Neural cell (in vitro differentiated cells): ENCODE data around the gene ADGRG1. TPM values are rescaled to one million over a fixed set of nuclear protein-coding genes. Genes with fewer than 3 reads are reported as not detected.

ENCODE experiments used
- H2AFZ ChIP-seq: fragments of 200-600, 300-800 bp; sonication (generic), shearing (Covaris generic); 2 replicates; pipeline ENCODE4 v1.6.0; 2014; ENCODE audit warnings: low read depth, mild to moderate bottlenecking, antibody characterized with exemption, low read length, moderate library complexity
- H3F3A ChIP-seq: fragments of 200-600 bp; shearing (Covaris generic); 2 replicates; pipeline ENCODE4 v1.6.1; 2016; ENCODE audit warnings: mild to moderate bottlenecking, moderate library complexity, mixed read lengths, antibody characterized with exemption, low read length; ENCODE audit not compliant: insufficient read depth, poor library complexity, severe bottlenecking
- H3K27ac ChIP-seq: fragments of 200-600, 300-800 bp; sonication (generic), shearing (Covaris generic); 2 replicates; pipeline ENCODE4 v1.5.1; 2014; ENCODE audit warnings: mild to moderate bottlenecking, low read length, moderate library complexity
- H3K27me3 ChIP-seq: fragments of 300-800, 200-600 bp; sonication (generic), shearing (Covaris generic); 2 replicates; pipeline ENCODE4 v1.6.0; 2014; ENCODE audit warnings: mild to moderate bottlenecking, low read depth, low read length, moderate library complexity; ENCODE audit not compliant: insufficient read depth
- H3K36me3 ChIP-seq: fragments of 300-800, 200-600 bp; sonication (generic), shearing (Covaris generic); 2 replicates; pipeline ENCODE4 v1.5.1; 2014; ENCODE audit warnings: mild to moderate bottlenecking, antibody characterized with exemption, low read length, moderate library complexity; ENCODE audit not compliant: insufficient read depth
- H3K4me2 ChIP-seq: fragments of 300-800, 200-600 bp; sonication (generic), shearing (Covaris generic); 2 replicates; pipeline ENCODE4 v1.6.0; 2014; ENCODE audit warnings: mild to moderate bottlenecking, low read length
- H3K4me3 ChIP-seq: fragments of 300-800, 200-600 bp; sonication (generic), shearing (Covaris generic); 2 replicates; pipeline ENCODE4 v1.5.1; 2014; ENCODE audit warnings: mild to moderate bottlenecking, low read length, moderate library complexity
- H3K79me2 ChIP-seq: fragments of 200-600 bp; shearing (Covaris generic); replicated peaks from 2 replicates; pipeline ENCODE4 v1.6.0; 2014; ENCODE audit warnings: mild to moderate bottlenecking, low read length, moderate library complexity; ENCODE audit not compliant: insufficient read depth
- H3K9ac ChIP-seq: fragments of 300-800, 200-600 bp; sonication (generic), shearing (Covaris generic); 2 replicates; pipeline ENCODE4 v1.6.1; 2016; ENCODE audit warnings: mild to moderate bottlenecking, low read length, mixed read lengths
- H3K9me2 ChIP-seq: fragments of 200-600 bp; shearing (Covaris generic); 2 replicates; pipeline ENCODE4 v1.6.1; 2016; ENCODE audit warnings: mild to moderate bottlenecking, low read length, mixed read lengths; ENCODE audit not compliant: insufficient read depth
- H3K9me3 ChIP-seq: fragments of 200-600, 300-800 bp; sonication (generic), shearing (Covaris generic); 2 replicates; pipeline ENCODE4 v1.6.1; 2016; ENCODE audit warnings: mild to moderate bottlenecking, mixed run types, low read length, moderate library complexity, mixed read lengths
- H4K20me1 ChIP-seq: fragments of 200-600 bp; shearing (Covaris generic); 2 replicates; pipeline ENCODE4 v1.6.1; 2016; ENCODE audit warnings: mild to moderate bottlenecking, mixed run types; ENCODE audit not compliant: insufficient read depth
- CTCF ChIP-seq: fragments of 450-650 bp; IDR thresholded peaks from 2 replicates; pipeline ENCODE4 v1.5.1; 2014; ENCODE audit warnings: antibody characterized with exemption, mild to moderate bottlenecking, moderate library complexity; ENCODE audit not compliant: poor library complexity, severe bottlenecking
- EP300 ChIP-seq: fragments of 450-650 bp; conservative IDR thresholded peaks from 2 replicates; pipeline ENCODE4 v1.6.1; 2014; ENCODE audit warnings: antibody characterized with exemption, mild to moderate bottlenecking, moderate library complexity; ENCODE audit not compliant: poor library complexity, severe bottlenecking
- EZH2 ChIP-seq: fragments of 200-600, 300-800 bp; shearing (Covaris generic), sonication (generic); IDR thresholded peaks from 2 replicates; pipeline ENCODE4 v1.6.1; 2014; ENCODE audit warnings: antibody characterized with exemption, low read length, borderline replicate concordance, mild to moderate bottlenecking; ENCODE audit not compliant: insufficient read depth, poor library complexity, severe bottlenecking
- MXI1 ChIP-seq: fragments of 450-650 bp; conservative IDR thresholded peaks from 2 replicates; pipeline ENCODE4 v1.6.1; 2014; ENCODE audit warnings: antibody characterized with exemption, mild to moderate bottlenecking; ENCODE audit not compliant: poor library complexity, severe bottlenecking
- POLR2AphosphoS5 ChIP-seq: IDR thresholded peaks from 2 replicates; pipeline ENCODE4 v1.6.1; 2012
- RAD21 ChIP-seq: fragments of 450-650 bp; conservative IDR thresholded peaks from 2 replicates; pipeline ENCODE4 v1.6.1; 2014; ENCODE audit warnings: antibody characterized with exemption, mild to moderate bottlenecking, moderate library complexity
- REST ChIP-seq: IDR thresholded peaks from 2 replicates; pipeline ENCODE4 v1.6.1; 2012; ENCODE audit warnings: borderline replicate concordance
- SMC3 ChIP-seq: fragments of 450-650 bp; conservative IDR thresholded peaks from 2 replicates; pipeline ENCODE4 v1.6.1; 2014; ENCODE audit warnings: antibody characterized with exemption, mild to moderate bottlenecking, moderate library complexity; ENCODE audit not compliant: poor library complexity
- TAF1 ChIP-seq: IDR thresholded peaks from 2 replicates; pipeline ENCODE4 v1.6.1; 2012; ENCODE audit warnings: low read depth
- polyA plus RNA-seq: library from polyadenylated mRNA; depleted of rRNA; stranded (reverse); fragments of >200 nt; gene quantifications from 2 replicates; pipeline ENCODE4 v1.2.3, GENCODE V29; 2014

ADGRG1 gene
- polyA plus RNA-seq, 1 donor from 2014 or later, result 86.8 TPM

- Histone ChIP-seq H3K27ac (no peak overlapping the region), H3K36me3 (peaks cover 27% of the 10 kb centered on the region), H3K9ac (no peak overlapping the region), H3F3A (no peaks in the 10 kb centered on the region), H3K79me2 (no peaks in the 10 kb centered on the region), H3K4me3 (no peak overlapping the region), H2AFZ (no peak overlapping the region), H4K20me1 (no peaks in the 10 kb centered on the region), H3K9me2 (no peaks in the 10 kb centered on the region), H3K4me2 (no peak overlapping the region), H3K27me3 (no peaks in the 10 kb centered on the region), H3K9me3 (no peaks in the 10 kb centered on the region)
- TF ChIP-seq EP300 (no peak), EZH2 (no peak), RAD21 (no peak), SMC3 (no peak), POLR2AphosphoS5 (no peak)
These were observed 32.5 kb downstream of the ADGRG1 start for GRCh38 chr16:57660715-57661463.

- Histone ChIP-seq H3K36me3 (peaks cover 27% of the 10 kb centered on the region), H2AFZ (no peak overlapping the region), H3K79me2 (no peaks in the 10 kb centered on the region), H3K27ac (no peak overlapping the region), H3F3A (no peaks in the 10 kb centered on the region), H3K4me2 (no peak overlapping the region), H4K20me1 (no peaks in the 10 kb centered on the region), H3K9me2 (no peaks in the 10 kb centered on the region), H3K9ac (no peak overlapping the region), H3K27me3 (no peaks in the 10 kb centered on the region), H3K9me3 (no peaks in the 10 kb centered on the region), H3K4me3 (no peak overlapping the region)
- TF ChIP-seq RAD21 (no peak), MXI1 (no peak), CTCF (no peak), EP300 (no peak), EZH2 (no peak), POLR2AphosphoS5 (no peak), SMC3 (no peak), TAF1 (no peak), REST (no peak)
These were observed 33.1 kb downstream of the ADGRG1 start for GRCh38 chr16:57661510-57661909.
